ENCODE results near the gene BIRC7.

Gene BIRC7

GRCh38 chr20:63260521-63260920 lies 24.8 kb downstream of the BIRC7 start:
- TF ChIP-seq CTCF (IDR thresholded peaks at IDR 0.05) = no peak

- no peak for TF ChIP-seq CTCF (IDR thresholded peaks at IDR 0.05)
Observed at GRCh38 chr20:63261060-63261794, 25.5 kb downstream of the BIRC7 start.

GRCh38 chr20:63261795-63262528 lies 26.3 kb downstream of the BIRC7 start:
- no peak for TF ChIP-seq CTCF (IDR thresholded peaks at IDR 0.05)

- no peak for TF ChIP-seq CTCF (IDR thresholded peaks at IDR 0.05)
Observed at GRCh38 chr20:63262836-63263235, 27.1 kb downstream of the BIRC7 start.

GRCh38 chr20:63264000-63264399 lies 28.3 kb downstream of the BIRC7 start:
- no peak for TF ChIP-seq CTCF (IDR thresholded peaks at IDR 0.05)

GRCh38 chr20:63264519-63264918 lies 28.8 kb downstream of the BIRC7 start:
- TF ChIP-seq CTCF (IDR thresholded peaks at IDR 0.05) = no peak

GRCh38 chr20:63265891-63266515 lies 30.3 kb downstream of the BIRC7 start:
- TF ChIP-seq CTCF (IDR thresholded peaks at IDR 0.05) = no peak
